Liver (tissue), 9 donors: ENCODE data around the gene PLA2G15. TPM values are rescaled to one million over a fixed set of nuclear protein-coding genes. Genes with fewer than 3 reads are reported as not detected.

Experiments used
- DNase-seq: peaks from one replicate; pipeline ENCODE4 v3.0.0-alpha.2; 2017; ENCODE audit warnings: low spot score
- H3K27ac ChIP-seq, 2 donors: one replicate each; pipeline ENCODE4 v1.7.0; 2013; ENCODE audit warnings: inconsistent platforms in 2 of 2, low read length in 2 of 2, control low read depth in 1 of 2, low read depth in 1 of 2, mild to moderate bottlenecking in 1 of 2
- H3K27me3 ChIP-seq, 4 donors: one replicate each; pipeline versions ENCODE4 v1.6.1 to v1.7.0; 2013; ENCODE audit warnings: low read length in 3 of 4, inconsistent platforms in 1 of 4, mild to moderate bottlenecking in 1 of 4, moderate library complexity in 1 of 4; ENCODE audit not compliant: control insufficient read depth in 4 of 4, insufficient read depth in 4 of 4
- H3K36me3 ChIP-seq, 4 donors: one replicate each; pipeline versions ENCODE4 v1.6.1 to v1.7.0; 2013; ENCODE audit warnings: low read length in 3 of 4, mild to moderate bottlenecking in 3 of 4, low read depth in 1 of 4, moderate library complexity in 1 of 4; ENCODE audit not compliant: control insufficient read depth in 4 of 4, insufficient read depth in 3 of 4
- H3K4me1 ChIP-seq, 4 donors: one replicate each; pipeline versions ENCODE4 v1.6.1 to v1.7.0; 2013; ENCODE audit warnings: low read length in 3 of 4, mild to moderate bottlenecking in 3 of 4, moderate library complexity in 1 of 4; ENCODE audit not compliant: control insufficient read depth in 4 of 4, insufficient read depth in 4 of 4
- H3K4me3 ChIP-seq, 3 donors: one replicate each; pipeline versions ENCODE4 v1.6.1 to v1.7.0; 2013; ENCODE audit warnings: low read length in 3 of 3, control low read depth in 1 of 3, low read depth in 1 of 3, mild to moderate bottlenecking in 1 of 3
- H3K9ac ChIP-seq, 2 donors: one replicate each; pipeline ENCODE4 v1.7.0; 2013; ENCODE audit warnings: low read length in 2 of 2, mild to moderate bottlenecking in 2 of 2, moderate library complexity in 2 of 2, control low read depth in 1 of 2, low read depth in 1 of 2
- H3K9me3 ChIP-seq, 4 donors: one replicate each; pipeline versions ENCODE4 v1.6.1 to v1.7.0; 2013; ENCODE audit warnings: low read length in 3 of 4; ENCODE audit not compliant: control insufficient read depth in 4 of 4
- ATF3 ChIP-seq: IDR thresholded peaks from 2 replicates; pipeline ENCODE4 v1.6.1; 2016; ENCODE audit warnings: antibody characterized with exemption
- CTCF ChIP-seq: fragments of 150-350 bp; IDR thresholded peaks from 2 replicates; pipeline ENCODE4 v1.5.1; 2017; ENCODE audit warnings: improper control_type of control experiment, low read depth, low read length; ENCODE audit not compliant: missing input control
- GABPA ChIP-seq, 2 donors: IDR thresholded peaks in 1 of 2; conservative IDR thresholded peaks in 1 of 2; 2 replicates each; pipeline ENCODE4 v1.6.1; 2016; ENCODE audit warnings: antibody characterized with exemption in 2 of 2, mild to moderate bottlenecking in 1 of 2, moderate library complexity in 1 of 2
- HNF4G ChIP-seq: IDR thresholded peaks from 2 replicates; pipeline ENCODE4 v1.6.1; 2016; ENCODE audit warnings: antibody characterized with exemption
- JUND ChIP-seq, 2 donors: IDR thresholded peaks; 2 replicates each; pipeline ENCODE4 v1.6.1; 2016; ENCODE audit warnings: antibody characterized with exemption in 2 of 2
- MAX ChIP-seq: IDR thresholded peaks from 2 replicates; pipeline ENCODE4 v1.6.1; 2016; ENCODE audit warnings: antibody characterized with exemption
- RAD21 ChIP-seq, 2 donors: IDR thresholded peaks; 2 replicates each; pipeline ENCODE4 v1.6.1; 2016; ENCODE audit warnings: antibody characterized with exemption in 2 of 2, mild to moderate bottlenecking in 2 of 2
- REST ChIP-seq: IDR thresholded peaks from 2 replicates; pipeline ENCODE4 v1.6.1; 2016; ENCODE audit warnings: antibody characterized with exemption, mild to moderate bottlenecking
- SP1 ChIP-seq: IDR thresholded peaks from 2 replicates; pipeline ENCODE4 v1.6.1; 2018; ENCODE audit warnings: antibody characterized with exemption, mild to moderate bottlenecking
- TAF1 ChIP-seq: conservative IDR thresholded peaks from 2 replicates; pipeline ENCODE4 v1.6.1; 2016; ENCODE audit warnings: antibody characterized with exemption, mild to moderate bottlenecking
- ZBTB33 ChIP-seq: IDR thresholded peaks from 2 replicates; pipeline ENCODE4 v1.6.1; 2016; ENCODE audit warnings: antibody characterized with exemption
- WGBS: extraction: QIAGEN DNeasy Blood & Tissue Kit; methylation state at CpG from one replicate; pipeline ENCODE4 v1.1.7; 2013; 5-methylcytosine and 5-hydroxymethylcytosine counted together
- polyA plus RNA-seq, 2 donors: library from polyadenylated mRNA; stranded (reverse) in 1 of 2; unstranded in 1 of 2; fragments of 200-250 nt in 1 of 2; fragments of >200 nt in 1 of 2; fragmentation: Nextera tagmentation in 1 of 2; extraction: Ambion mirVana in 1 of 2; gene quantifications; one replicate each; pipeline versions ENCODE4 v1.2.1 to v1.2.3, GENCODE V29; 2013 to 2015
- total RNA-seq, 2 donors: library from RNA; depleted of rRNA; stranded (reverse); fragments of >200 nt; gene quantifications; one replicate each; pipeline ENCODE4 v1.2.3, GENCODE V29; 2014
- donor health status: healthy.
- donor health status: healthy.
- donor health status: healthy.
- donor health status: healthy.
- donor health status: healthy.

The PLA2G15 gene
- total and polyA plus RNA-seq, 4 donors, result 4.5 to 19.8 (median 15.1) TPM

GRCh38 chr16:68269793-68270192 lies 24.6 kb downstream of the PLA2G15 start (continued):
- TF ChIP-seq REST (no peak), SP1 (no peak)

GRCh38 chr16:68270353-68270752 lies 25.2 kb downstream of the PLA2G15 start:
- Histone ChIP-seq H3K9me3 (no peaks in the 10 kb centered on the region), H3K36me3 (no peaks in the 10 kb centered on the region), H3K9ac (no peak overlapping the region), H3K4me3 (no peak overlapping the region), H3K4me1 (no peaks in the 10 kb centered on the region), H3K27me3 (no peaks in the 10 kb centered on the region), H3K27ac (no peak overlapping the region)
- WGBS, result 65% methylated on average over 1 of the region's 1 CpG
- TF ChIP-seq ATF3 (no peak), JUND (IDR thresholded peaks at IDR 0.05) (no peak), ZBTB33 (no peak), TAF1 (no peak)
- DNase-seq, result no peak

GRCh38 chr16:68272507-68273209 lies 27.5 kb downstream of the PLA2G15 start:
- H3K36me3 ChIP-seq, result no peaks in the 10 kb centered on the region
- no peak overlapping the region for H3K9ac ChIP-seq
- H3K27me3 ChIP-seq, result no peaks in the 10 kb centered on the region
- 90% methylated on average over 4 of the region's 4 CpGs for WGBS
- TF ChIP-seq ZBTB33 (no peak), RAD21 (IDR thresholded peaks at IDR 0.05) (no peak), CTCF (no peak), GABPA (IDR thresholded peaks at IDR 0.05 in 1 of 2, conservative IDR thresholded peaks at IDR 0.05 in 1 of 2) (no peak), HNF4G (no peak), MAX (no peak)
- no peak overlapping the region for H3K4me3 ChIP-seq
- no peaks in the 10 kb centered on the region for H3K9me3 ChIP-seq
- no peak overlapping the region for H3K27ac ChIP-seq
- no peaks in the 10 kb centered on the region for H3K4me1 ChIP-seq
- DNase-seq, result no peak
